C4-2B (cell line): ENCODE results near the gene C21orf91.
"Not testable (repeated sequence)": the region's sequence is repeated elsewhere in the genome, so short reads cannot be mapped to it uniquely, and the experiment has no call there.

ENCODE experiments used
- H3K27ac ChIP-seq: fragments of 450-650 bp; 2 replicates; pipeline ENCODE4 v1.5.1; 2017
- ZFX ChIP-seq: fragments of 450-650 bp; IDR thresholded peaks from 2 replicates; pipeline ENCODE4 v1.6.1; 2017
- TF ChIP-seq, protein P1 (sequence below): fragments of 450-650 bp; conservative IDR thresholded peaks from 2 replicates; pipeline ENCODE4 v1.5.1; 2017; ENCODE audit warnings: mild to moderate bottlenecking

The C21orf91 gene

GRCh38 chr21:17777072-17777765 lies 41.9 kb downstream of the C21orf91 start:
- no peak overlapping the region for H3K27ac ChIP-seq
- no peak for TF ChIP-seq ZFX
- TF ChIP-seq, protein P1, sequence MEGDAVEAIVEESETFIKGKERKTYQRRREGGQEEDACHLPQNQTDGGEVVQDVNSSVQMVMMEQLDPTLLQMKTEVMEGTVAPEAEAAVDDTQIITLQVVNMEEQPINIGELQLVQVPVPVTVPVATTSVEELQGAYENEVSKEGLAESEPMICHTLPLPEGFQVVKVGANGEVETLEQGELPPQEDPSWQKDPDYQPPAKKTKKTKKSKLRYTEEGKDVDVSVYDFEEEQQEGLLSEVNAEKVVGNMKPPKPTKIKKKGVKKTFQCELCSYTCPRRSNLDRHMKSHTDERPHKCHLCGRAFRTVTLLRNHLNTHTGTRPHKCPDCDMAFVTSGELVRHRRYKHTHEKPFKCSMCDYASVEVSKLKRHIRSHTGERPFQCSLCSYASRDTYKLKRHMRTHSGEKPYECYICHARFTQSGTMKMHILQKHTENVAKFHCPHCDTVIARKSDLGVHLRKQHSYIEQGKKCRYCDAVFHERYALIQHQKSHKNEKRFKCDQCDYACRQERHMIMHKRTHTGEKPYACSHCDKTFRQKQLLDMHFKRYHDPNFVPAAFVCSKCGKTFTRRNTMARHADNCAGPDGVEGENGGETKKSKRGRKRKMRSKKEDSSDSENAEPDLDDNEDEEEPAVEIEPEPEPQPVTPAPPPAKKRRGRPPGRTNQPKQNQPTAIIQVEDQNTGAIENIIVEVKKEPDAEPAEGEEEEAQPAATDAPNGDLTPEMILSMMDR: no peak

GRCh38 chr21:17775431-17776126 lies 43.6 kb downstream of the C21orf91 start:
- H3K27ac ChIP-seq: no peak overlapping the region
- TF ChIP-seq ZFX: no peak
- TF ChIP-seq, protein P1: no peak

DNA sequence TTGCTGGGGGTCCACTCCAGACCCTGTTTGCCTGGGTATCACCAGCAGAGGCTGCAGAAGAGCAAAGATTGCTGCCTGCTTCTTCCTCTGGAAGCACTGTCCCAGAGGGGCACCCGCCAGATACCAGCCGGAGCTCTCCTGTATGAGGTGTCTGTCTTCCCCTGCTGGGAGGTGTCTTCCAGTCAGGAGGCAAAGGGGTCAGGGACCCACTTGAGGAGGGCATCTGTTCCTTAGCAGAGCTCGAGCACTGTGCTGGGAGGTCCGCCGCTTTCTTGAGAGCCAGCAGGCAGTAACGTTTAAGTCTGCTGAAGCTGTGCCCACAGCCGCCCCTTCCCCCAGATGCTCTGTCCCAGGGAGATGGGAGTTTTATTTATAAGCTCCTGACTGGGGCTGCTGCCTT lies 44.1 kb downstream of the C21orf91 start:
- not testable (repeated sequence) for H3K27ac ChIP-seq

- no peak for TF ChIP-seq ZFX
- TF ChIP-seq, protein P1: no peak
Observed at GRCh38 chr21:17769447-17769845, 49.7 kb downstream of the C21orf91 start.

DNA sequence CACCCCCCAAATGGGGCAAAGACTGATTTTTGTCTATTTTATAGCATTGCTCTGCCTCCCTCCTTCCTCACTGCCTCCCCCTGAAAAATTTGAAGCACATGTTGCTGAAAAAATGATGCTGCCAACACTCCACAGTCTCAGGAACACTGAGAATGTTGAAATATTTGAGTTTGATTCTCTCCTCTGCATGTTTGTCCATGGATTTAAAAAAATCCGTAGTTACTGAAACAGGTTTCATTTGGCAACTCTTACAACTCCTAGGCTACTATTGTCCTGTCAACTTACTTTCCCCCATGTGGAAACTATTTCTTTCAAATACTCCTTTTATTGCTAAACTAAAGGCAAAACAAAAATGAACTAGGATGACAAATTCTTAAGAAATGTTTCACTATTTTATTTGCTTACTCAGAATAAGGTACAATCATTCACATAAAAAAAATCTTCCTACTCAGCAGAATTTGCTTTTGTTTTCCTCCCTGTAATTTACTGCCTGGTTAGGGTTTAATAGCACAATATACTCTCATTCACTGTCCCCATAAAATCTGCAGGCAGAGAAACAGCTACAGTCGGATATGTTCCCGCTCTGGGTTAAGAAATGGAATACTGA lies 50.2 kb downstream of the C21orf91 start:
- no peak for TF ChIP-seq ZFX
- TF ChIP-seq, protein P1: no peak
- no peak overlapping the region for H3K27ac ChIP-seq

More at GRCh38 chr21:17769447-17769845, 49.7 kb downstream of the C21orf91 start:
- H3K27ac ChIP-seq: no peak overlapping the region

GRCh38 chr21:17765207-17765606 lies 53.9 kb downstream of the C21orf91 start:
- no peak overlapping the region for H3K27ac ChIP-seq
- TF ChIP-seq ZFX: no peak
- TF ChIP-seq, protein P1: no peak

DNA sequence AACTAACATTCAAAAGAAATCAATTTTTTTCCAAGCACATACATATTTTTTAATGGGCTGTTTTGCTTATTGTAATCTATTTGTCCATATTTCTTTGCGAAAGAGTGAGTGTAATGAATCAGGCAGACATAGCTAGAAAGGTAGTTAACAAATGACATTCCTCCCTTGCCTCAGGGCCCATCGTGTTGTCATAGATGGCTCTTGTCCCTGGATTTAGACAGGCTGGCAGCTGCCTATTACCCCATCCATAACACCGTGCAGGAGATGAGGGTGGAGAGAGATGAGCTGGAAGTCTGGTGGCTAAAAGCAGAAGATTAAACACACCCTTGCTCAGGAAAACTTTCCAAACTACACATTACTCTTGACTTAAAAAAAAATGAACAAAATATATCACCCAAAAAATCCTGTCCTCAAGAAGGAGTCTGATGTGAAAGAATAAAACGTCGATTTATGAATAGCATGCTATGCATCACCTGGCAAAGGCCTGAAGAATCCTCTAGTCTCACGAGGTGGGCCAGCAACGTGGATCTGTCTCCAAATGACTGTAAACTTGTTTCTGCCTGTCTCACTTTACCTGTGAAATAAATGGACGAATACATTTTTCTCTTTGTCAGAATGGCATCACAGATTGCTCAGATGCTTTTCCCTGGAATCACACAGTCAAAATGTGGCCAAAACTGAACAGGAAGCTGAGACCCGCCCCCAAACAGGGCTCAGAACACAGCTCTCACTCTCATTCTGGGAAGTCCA lies 55.7 kb downstream of the C21orf91 start:
- no peak overlapping the region for H3K27ac ChIP-seq
- TF ChIP-seq, protein P1: no peak
- TF ChIP-seq ZFX: no peak
